IPS DF 4.7 (cell line): ENCODE data around the gene DOCK9.

Experiments used
- DNase-seq: peaks from one replicate; pipeline ENCODE4 v3.0.0-alpha.2; 2013; ENCODE audit warnings: low spot score; ENCODE audit errors: extremely low read depth

DOCK9 gene, protein sequence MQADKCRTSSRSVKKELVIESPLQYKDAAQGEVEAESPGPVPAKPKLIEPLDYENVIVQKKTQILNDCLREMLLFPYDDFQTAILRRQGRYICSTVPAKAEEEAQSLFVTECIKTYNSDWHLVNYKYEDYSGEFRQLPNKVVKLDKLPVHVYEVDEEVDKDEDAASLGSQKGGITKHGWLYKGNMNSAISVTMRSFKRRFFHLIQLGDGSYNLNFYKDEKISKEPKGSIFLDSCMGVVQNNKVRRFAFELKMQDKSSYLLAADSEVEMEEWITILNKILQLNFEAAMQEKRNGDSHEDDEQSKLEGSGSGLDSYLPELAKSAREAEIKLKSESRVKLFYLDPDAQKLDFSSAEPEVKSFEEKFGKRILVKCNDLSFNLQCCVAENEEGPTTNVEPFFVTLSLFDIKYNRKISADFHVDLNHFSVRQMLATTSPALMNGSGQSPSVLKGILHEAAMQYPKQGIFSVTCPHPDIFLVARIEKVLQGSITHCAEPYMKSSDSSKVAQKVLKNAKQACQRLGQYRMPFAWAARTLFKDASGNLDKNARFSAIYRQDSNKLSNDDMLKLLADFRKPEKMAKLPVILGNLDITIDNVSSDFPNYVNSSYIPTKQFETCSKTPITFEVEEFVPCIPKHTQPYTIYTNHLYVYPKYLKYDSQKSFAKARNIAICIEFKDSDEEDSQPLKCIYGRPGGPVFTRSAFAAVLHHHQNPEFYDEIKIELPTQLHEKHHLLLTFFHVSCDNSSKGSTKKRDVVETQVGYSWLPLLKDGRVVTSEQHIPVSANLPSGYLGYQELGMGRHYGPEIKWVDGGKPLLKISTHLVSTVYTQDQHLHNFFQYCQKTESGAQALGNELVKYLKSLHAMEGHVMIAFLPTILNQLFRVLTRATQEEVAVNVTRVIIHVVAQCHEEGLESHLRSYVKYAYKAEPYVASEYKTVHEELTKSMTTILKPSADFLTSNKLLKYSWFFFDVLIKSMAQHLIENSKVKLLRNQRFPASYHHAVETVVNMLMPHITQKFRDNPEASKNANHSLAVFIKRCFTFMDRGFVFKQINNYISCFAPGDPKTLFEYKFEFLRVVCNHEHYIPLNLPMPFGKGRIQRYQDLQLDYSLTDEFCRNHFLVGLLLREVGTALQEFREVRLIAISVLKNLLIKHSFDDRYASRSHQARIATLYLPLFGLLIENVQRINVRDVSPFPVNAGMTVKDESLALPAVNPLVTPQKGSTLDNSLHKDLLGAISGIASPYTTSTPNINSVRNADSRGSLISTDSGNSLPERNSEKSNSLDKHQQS (N-terminal part only)

DNA sequence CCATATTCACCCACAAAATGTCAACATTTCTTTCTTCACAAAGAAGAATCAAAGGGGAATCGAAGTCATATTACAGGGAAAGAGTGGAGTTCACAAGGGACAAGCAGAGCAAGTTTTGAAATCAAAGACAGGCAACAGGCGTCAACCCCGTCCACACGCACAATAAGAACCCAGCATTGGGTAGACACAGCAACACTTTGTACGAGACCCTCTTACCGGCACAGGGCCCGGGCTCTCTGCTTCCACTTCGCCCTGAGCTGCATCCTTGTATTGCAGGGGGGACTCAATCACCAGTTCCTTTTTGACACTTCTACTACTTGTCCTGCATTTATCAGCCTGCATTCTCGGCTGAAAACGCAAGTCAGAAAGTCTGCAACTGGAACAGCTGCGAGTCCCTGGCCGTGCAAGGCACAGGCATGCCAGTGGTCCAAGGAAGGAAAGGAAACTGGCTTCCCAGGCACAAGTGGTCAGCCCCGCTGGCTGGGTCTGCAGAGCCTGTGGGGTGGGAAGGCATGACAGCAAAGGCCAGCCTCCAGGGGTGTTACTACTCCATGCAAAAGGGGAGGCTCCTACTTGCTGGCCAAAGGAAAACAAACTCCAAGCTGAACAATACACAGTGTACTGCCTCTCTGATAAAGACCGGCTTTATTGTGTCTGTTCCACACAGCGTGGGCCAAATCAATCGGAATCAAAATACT, at the start of gene DOCK9:
TSS of gene DOCK9 (minus strand) at position 497 of the 698 bp plus-strand sequence. CDS start at position 342, 155 bp downstream.
- DNase-seq: no peak

DNA sequence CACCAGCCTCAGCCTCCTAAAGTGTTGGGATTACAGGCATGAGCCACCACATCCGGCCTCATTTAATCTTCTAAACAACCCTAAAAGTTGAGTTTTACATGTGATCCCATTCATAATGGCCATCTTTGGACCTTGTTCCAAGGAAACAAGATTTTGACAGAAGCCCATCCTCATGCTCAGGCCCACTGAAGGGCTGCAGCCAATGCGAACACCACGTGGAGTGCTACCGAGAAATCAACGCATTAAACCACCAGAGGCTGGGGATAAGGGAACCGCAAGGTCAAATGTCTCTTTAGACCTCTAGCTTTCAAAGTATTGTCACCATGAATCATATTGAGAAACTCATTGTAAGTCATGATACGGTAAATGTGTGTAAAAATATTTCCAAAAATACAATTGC, 49.4 kb upstream of the DOCK9 start:
- no peak for DNase-seq

DNA sequence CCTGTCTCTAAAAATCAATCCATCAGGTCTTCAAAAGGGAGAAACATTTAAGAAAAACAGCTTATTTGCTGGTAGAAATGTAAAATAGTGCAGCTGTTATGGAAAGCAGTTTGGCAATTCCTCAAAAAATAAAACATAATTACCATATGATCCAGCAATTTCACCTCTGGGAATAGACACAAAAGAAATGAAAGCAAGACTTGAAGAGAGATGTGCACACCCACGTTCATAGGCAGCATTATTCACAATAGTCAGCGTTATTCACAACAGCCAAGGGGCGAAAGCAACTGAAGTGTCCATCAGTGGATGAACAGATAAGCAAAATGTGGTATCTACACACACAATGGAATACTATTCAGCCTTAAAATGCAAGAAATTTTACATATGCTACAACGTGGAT, 45.1 kb upstream of the DOCK9 start:
- no peak for DNase-seq

DNA sequence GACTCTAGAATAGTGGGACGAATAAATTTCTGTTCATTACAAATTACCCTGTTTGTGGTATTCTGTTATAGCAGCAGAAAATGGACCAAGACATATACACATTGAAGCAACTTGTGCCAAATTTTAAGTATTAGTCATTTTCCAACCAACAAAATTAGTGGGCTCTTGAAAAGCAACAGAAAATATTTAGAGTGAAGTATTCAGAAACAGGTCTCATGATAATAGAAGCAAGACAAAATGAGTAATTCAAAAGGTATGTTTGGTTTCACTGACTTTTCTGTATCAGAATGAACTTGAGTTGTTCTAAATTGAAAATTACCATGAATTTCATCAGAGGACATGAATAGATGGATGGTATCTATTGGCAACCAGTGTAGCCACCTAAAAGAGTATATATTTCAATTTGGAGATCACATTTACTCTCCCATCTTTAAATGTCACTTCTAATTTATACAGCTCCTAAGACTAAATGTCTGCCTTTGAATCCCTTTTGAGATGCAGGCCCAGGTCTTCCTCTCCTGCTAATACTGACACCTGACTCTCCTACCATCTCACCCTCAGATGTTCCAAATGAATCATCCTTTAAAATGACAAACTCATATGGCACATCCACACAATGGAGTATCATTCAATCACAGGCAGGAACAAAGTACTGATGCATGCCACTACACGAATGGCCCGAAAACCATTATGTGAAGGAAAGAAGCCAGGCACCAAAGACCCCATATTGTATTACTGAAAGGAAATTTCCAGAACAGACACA, 40.7 kb upstream of the DOCK9 start:
- DNase-seq: no peak

DNA sequence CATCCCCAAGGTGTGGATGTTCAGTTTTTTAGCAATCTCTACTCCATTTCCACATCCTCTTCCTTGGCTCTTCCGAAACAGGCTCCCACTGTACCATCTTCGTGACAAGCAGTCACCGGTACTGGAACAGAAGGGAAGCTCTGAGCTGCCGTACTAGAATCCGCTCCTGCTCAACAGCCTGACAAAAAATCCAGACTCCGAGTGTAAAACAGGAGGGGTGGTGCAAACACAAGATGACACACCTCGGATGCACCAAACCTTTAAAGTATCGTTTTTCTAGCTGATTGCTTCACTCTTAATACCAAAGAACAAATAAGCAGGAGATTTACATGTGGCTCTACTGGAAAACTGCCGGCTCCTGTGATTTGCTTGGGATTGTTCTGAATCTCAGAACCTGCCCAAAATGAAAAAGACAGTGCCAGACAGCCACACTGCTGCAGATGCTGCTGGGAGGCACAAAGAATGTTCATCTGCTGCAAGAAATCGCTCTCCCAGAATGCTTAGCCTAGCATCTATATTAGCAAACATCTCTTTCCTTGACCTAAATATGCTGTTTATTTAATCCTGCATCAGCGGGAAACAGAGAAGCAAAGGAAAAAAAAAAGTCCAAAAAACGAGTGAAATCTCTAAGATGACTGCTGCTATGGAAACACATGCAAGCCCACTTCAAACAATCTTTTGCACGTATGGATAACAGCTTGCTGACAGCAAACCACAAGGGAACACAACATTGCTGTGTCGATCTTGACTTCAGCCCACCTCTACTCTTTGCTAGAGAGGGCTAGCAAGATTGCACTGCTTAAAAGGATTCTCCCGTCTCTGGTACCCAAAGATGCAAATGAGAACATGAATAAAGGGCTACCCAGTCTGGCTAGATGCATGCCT, 38.0 kb upstream of the DOCK9 start:
- no peak for DNase-seq

DNA sequence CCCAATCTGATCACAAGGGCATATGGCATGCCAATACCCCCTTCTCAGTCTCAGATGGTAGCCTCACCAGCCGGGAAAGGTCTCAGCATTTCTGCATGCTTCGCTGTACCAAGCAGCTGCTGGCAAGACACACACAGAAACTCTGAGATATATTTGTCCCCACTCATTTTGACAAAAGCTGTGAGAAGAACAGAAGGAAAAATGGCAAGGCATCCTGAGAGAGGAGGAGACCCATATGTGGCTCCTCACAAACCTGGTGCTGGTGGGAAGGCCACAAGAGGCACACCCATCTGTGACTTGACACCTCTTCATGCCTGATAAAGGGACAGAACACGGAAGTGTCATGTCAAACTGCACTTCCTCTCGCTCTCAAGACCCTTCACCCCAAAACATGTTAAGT, 36.7 kb upstream of the DOCK9 start:
- DNase-seq: no peak

DNA sequence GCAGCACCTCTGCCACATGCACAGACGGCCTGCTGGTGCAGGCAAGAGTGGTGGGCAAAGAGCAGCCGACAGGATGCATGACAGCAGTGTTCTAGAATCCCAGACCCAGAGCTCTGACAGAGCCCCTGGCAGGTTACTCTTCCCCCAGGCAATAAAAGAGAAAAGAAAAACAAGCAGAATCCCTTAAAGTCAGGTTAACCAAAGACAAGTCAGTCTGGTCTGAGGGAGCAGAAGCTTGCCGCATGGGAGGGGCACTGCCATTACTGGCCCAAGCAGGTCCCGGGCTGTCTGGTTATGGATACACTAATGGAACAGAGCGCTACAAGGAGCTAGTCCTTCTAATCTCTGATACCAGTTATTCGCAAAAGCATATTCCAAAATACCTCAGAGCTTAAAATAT, 36.1 kb upstream of the DOCK9 start:
- DNase-seq: no peak

DNA sequence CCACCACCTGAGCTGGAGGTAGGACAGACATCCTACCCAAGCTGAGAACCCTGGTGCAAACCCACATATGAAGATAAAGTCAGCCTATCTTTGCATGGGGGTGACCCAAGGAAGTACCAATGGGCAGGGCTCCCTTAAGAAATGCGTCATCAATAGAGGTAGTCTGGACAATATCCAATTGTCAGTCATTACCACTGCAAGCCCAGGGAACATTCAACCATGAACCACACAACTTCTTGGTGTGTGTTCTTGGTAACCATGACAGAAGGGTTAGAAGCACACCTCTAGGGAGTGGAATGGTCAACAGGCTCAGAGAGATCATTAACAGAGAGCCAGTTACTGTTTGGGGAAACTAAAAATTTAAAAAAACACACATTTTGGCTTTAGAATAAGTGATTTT, 34.7 kb upstream of the DOCK9 start:
- no peak for DNase-seq

DNA sequence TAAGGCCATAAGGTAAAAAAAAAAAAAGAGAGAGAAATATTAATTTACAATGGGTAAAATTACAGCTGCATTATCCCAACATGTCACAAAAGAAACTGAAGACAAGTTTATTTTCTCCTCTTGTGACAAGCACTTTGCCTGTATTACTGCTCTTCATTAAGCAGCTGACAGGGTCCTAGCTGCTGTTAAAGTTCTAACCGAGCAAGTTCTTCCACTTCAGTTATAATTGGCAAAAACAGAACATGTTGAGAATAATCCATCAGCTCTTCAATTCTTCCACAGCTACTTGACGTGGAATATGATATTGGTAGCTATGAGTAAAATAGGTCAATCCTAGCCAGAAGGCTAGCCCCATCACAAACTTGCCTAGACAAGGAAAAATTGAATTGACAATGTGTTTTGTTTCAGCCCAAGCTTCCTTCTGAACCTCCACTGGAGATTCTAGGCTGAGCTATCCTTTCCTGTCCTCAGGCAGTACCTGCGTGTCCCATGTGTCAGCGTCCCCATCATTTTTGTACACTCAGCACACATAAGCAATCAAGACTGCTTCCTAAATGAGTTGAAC, 32.2 kb upstream of the DOCK9 start:
- no peak for DNase-seq

DNA sequence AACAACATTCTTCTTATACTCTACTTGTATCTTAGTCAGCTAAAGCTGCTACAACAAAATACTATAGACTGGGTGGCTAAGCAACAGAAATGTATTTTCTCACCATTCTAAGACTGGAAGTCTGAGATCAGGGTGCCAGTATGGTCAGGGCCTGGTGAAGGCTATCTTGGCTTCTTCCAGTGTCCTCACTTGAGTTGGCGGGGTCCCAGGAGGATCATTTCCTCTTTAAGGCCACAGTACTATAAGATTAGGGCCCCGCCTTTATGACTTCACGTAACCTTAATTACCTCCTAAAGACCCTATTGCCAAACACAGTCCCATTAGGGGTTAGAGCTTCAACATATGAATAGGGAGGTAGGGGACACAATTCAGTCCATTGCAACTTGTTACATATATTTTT, 30.7 kb upstream of the DOCK9 start:
- DNase-seq: no peak

DNA sequence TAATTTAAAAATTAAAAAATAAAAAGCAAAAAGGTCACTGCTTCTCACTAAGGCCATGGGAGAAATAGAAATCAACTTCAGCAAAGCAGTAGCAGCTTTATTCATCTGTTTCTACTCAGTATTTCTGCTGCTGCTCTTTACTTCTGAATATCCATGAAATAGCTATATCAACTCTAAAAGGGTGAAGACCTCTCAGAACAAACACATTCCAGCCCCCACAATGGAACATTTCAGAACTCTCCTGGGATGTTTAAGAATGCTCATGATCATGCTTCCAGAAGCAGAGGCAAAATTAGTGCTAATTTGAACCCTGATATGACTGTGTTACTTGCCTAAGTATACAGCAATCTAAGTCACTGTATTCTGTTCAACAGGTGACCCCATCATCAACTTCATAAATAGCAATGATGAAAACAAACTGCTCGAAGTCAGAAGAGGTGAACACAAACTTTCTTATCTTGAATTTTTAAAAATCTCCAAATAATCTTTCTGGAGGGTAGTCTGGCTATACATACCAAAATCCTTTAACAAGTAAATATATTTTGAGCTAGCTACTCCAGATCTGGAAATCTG, 29.6 kb upstream of the DOCK9 start:
- DNase-seq: no peak

DNA sequence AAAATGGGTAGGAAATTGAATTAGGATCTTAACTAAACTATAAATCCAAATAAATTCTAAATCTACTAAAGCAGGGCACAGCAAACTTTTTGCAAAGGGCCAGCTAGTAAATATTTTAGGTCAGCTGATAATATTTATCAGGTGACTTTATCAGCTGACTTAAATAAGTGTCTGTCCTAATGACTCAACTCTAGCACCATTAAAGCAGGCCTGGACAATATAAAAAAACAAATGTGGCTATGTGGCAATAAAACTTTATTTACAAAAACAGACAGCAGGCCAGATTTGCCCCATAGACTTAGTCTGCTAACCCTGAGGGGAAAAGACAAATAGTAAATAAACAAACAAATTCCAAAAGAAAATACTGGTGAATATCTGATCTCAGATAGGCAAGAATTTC, 27.7 kb upstream of the DOCK9 start:
- DNase-seq: no peak

DNA sequence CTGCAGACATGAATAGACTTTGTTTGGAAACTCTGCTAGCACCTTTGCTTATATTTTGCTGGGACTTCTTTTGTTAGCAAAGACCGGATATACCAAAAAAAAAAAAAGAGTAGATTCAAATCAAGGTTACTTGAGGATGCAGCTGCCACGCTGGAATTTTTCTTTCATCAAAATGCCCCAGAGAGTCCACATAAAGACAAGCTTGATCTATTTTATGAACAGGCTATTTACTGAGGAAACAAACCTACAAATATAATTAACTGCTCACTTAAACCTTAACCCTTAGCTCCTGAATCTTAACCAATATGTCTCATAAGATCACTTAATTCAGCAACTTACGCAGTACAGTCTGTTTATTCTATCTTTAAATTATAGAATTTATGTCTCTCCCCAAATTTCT, 27.1 kb upstream of the DOCK9 start:
- no peak for DNase-seq

DNA sequence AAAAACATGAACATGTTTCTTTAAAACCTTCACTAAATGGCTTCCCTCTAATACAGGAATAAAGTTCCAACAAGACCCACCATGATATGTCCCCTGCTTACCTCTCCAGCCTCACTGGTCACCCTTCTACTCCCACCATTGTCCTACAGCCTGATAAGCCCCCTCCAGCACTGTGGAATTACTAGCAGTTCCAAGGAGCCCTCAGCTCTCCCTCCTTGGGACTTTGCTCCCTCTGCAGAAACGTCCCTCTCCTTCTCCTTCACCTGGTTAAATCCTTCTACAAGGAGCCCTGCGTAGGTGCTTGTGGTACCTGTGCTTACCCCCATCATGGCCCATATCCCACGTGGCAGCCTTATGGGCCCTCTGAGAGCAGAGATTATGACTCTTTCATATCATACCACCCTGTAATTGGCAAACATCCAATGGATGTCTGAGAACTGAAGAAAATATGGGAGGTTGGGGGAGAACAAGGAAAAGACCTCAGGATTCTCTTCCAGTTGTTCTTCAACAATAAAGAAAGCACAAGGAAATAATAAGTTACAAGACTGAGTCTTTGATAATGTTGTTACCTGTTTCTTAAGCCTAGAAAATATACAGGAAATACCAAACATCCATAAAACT, 26.1 kb upstream of the DOCK9 start:
- DNase-seq: no peak

DNA sequence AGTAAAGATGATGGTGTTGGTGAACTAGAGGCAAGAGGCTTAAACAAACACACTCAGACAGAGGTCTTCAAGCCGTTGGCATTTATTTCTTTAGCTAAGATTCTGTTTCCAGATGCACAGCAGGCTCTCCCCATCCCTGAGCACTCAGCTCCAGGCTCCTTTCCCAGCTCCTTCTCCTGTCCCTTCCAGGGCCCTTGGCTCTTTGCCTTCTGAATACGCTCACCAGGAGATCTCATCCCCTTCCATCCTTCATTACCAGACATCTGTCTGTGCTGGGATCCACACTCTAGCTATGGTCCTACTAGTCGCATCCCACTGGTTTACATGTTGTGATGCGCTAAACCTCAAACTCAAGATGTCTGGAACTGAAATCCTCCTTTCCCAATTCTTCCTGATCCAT, 25.3 kb upstream of the DOCK9 start:
- DNase-seq: no peak

DNA sequence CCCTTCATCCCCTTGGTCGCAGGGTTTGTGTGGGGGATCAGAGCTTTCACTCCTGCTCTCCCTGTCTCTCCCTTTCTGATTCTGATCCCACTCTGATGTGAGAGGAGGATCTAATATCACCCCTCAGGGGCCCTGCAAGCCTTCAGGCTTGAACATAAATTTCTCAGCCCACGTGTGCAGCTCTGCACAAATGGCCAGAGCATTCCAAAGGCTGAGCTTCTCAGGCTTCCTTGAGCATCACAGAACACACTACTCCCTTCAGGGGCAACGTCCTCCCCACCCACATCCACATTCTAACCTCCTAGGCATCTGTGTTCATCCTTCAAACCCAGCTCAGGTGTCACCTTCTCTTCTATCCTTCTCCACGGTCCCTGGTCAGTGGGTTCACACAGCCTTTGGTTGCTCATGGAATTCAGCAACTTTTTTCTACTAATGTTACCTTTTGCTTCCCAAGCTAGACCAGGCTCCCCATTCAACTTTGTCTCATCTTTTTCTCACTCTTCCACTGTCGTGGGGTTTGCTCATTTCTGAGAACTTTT, 24.4 kb upstream of the DOCK9 start:
- no peak for DNase-seq

DNA sequence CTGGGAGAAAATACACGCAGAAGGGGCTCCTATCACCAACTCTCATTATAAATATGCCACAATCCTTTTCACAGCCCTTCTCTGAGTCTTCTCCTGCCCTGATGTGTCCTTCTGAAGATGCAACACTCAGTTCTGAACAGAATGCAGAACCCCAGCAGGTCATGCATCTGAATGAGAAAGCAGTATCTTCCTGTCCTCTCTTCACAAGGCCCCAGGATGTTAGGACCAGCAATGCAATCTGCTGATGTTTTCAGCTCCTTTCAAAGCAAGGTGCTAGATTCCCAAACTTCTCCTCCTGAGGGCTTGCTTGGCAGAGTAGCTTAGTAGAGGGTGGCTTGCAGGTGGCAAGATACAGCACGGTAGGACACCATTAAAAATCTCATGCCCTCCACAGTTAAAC, 22.3 kb upstream of the DOCK9 start:
- DNase-seq: no peak

DNA sequence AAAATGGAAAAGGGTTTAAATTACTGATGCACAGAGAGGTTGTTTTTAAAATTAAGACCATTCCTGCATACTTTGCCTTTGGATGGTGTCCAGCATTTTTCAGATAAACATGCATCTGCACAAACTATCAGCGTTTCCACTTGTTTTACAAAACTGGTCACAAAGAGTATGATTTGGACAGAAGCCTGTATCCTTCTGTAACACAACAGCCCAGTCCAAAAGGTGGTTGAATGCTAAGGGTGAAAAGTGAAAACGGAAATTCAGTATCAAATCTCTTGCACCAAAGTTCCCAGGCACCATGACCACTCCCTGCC, 21.7 kb upstream of the DOCK9 start:
- DNase-seq: no peak
